ENCODE results near the gene CPPED1. TPM values are rescaled to one million over a fixed set of nuclear protein-coding genes. Genes with fewer than 3 reads are reported as not detected.
A peak's percentile ranks its signal among the peaks of the same experiment; 100 is the strongest.

Gene CPPED1, protein sequence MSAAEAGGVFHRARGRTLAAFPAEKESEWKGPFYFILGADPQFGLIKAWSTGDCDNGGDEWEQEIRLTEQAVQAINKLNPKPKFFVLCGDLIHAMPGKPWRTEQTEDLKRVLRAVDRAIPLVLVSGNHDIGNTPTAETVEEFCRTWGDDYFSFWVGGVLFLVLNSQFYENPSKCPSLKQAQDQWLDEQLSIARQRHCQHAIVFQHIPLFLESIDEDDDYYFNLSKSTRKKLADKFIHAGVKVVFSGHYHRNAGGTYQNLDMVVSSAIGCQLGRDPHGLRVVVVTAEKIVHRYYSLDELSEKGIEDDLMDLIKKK
- 5.6 and 7.4 TPM in 2 replicates for total RNA-seq
- 19.8 and 21.1 TPM in 2 replicates for polyA plus RNA-seq
- polyA plus RNA-seq (2012): 12.5 and 16.0 TPM in 2 replicates
- polyA minus RNA-seq (ENCODE audit: low replicate concordance): 3.3 and 9.1 TPM in 2 replicates

- DNase-seq (ENCODE audit: low read depth in 2 of 2): peak; percentile 92 to 93
- peaks cover 8% of the 10 kb centered on the region for H3K4me1 ChIP-seq (ENCODE audit: control insufficient read depth, extremely low read depth, insufficient read depth, low read length)
- no peaks in the 10 kb centered on the region for H3K27me3 ChIP-seq (ENCODE audit: control insufficient read depth, insufficient read depth, low read length)
- TF ChIP-seq, protein P1, sequence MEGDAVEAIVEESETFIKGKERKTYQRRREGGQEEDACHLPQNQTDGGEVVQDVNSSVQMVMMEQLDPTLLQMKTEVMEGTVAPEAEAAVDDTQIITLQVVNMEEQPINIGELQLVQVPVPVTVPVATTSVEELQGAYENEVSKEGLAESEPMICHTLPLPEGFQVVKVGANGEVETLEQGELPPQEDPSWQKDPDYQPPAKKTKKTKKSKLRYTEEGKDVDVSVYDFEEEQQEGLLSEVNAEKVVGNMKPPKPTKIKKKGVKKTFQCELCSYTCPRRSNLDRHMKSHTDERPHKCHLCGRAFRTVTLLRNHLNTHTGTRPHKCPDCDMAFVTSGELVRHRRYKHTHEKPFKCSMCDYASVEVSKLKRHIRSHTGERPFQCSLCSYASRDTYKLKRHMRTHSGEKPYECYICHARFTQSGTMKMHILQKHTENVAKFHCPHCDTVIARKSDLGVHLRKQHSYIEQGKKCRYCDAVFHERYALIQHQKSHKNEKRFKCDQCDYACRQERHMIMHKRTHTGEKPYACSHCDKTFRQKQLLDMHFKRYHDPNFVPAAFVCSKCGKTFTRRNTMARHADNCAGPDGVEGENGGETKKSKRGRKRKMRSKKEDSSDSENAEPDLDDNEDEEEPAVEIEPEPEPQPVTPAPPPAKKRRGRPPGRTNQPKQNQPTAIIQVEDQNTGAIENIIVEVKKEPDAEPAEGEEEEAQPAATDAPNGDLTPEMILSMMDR (conservative IDR thresholded peaks at IDR 0.05 in 1 of 2, IDR thresholded peaks at IDR 0.05 in 1 of 2; ENCODE audit: low read depth in 1 of 2, low read length in 2 of 2): no peak
- H4K20me1 ChIP-seq (ENCODE audit: control insufficient read depth, extremely low read depth, insufficient read depth, low read length): no peaks in the 10 kb centered on the region
- H3K9me3 ChIP-seq (ENCODE audit: control insufficient read depth, insufficient read depth, low read depth, low read length): no peaks in the 10 kb centered on the region
- H3K36me3 ChIP-seq (ENCODE audit: control insufficient read depth, insufficient read depth, low read length): no peaks in the 10 kb centered on the region
- peak within 1 kb of the TSS; percentile 59 for H3K27ac ChIP-seq (ENCODE audit: insufficient read depth, low read length)
- peak within 1 kb of the TSS; percentile 98 for H2AFZ ChIP-seq (ENCODE audit: low read length)
- H3K79me2 ChIP-seq (ENCODE audit: control insufficient read depth, insufficient read depth, low read length): peaks cover 6% of the 10 kb centered on the region
- peak within 1 kb of the TSS; percentile 71 for H3K9ac ChIP-seq (ENCODE audit: insufficient read depth, low read length)
- peak within 1 kb of the TSS; percentile 66 to 96 (median 85) for H3K4me3 ChIP-seq (replicated peaks in 1 of 4; ENCODE audit: control extremely low read depth in 1 of 4, insufficient read depth in 1 of 4, low read depth in 3 of 4, low read length in 4 of 4)
- H3K4me2 ChIP-seq (ENCODE audit: extremely low read depth, insufficient read depth, low read length): peak within 1 kb of the TSS; percentile 81
These were observed at the start of gene CPPED1 for GRCh38 chr16:12803203-12804093. TSS of gene CPPED1 (minus strand) at chr16:12803887. CDS start at chr16:12803776, 111 bp downstream.

DNA sequence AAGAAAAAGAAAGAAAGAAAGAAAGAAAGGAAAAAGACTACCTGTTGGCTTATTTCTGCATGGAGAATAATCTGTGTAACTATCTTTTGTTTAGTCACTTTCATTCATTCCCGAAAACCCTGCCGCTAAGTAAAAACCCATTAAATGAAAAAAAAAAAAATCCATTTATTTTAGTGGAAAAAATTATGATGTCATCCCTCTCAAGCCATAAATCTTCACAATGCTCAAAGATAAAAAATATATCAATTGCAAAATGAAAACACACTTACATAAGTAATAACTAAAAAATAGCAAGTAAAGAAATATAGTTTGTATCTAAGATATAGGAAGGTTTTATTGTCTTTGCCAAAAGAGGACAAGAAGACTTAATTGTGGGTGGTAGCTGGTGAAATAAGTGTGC lies 46.5 kb upstream of the CPPED1 start:
- Histone ChIP-seq H3K79me2 (ENCODE audit: control insufficient read depth, insufficient read depth, low read length) (no peaks in the 10 kb centered on the region), H4K20me1 (ENCODE audit: control insufficient read depth, extremely low read depth, insufficient read depth, low read length) (no peaks in the 10 kb centered on the region), H3K27ac (ENCODE audit: insufficient read depth, low read length) (no peak overlapping the region), H3K4me3 (replicated peaks in 1 of 4; ENCODE audit: control extremely low read depth in 1 of 4, insufficient read depth in 1 of 4, low read depth in 3 of 4, low read length in 4 of 4) (no peak overlapping the region), H2AFZ (ENCODE audit: low read length) (no peak overlapping the region), H3K9ac (ENCODE audit: insufficient read depth, low read length) (no peak overlapping the region), H3K36me3 (ENCODE audit: control insufficient read depth, insufficient read depth, low read length) (no peaks in the 10 kb centered on the region), H3K27me3 (ENCODE audit: control insufficient read depth, insufficient read depth, low read length) (no peaks in the 10 kb centered on the region), H3K9me3 (ENCODE audit: control insufficient read depth, insufficient read depth, low read depth, low read length) (no peaks in the 10 kb centered on the region), H3K4me2 (ENCODE audit: extremely low read depth, insufficient read depth, low read length) (no peak overlapping the region), H3K4me1 (ENCODE audit: control insufficient read depth, extremely low read depth, insufficient read depth, low read length) (no peaks in the 10 kb centered on the region)
- no peak for DNase-seq (ENCODE audit: low read depth in 2 of 2)
- TF ChIP-seq EZH2 (IDR thresholded peaks at IDR 0.05; ENCODE audit: low read length, missing control alignments): no peak
- TF ChIP-seq, protein P1 (conservative IDR thresholded peaks at IDR 0.05 in 1 of 2, IDR thresholded peaks at IDR 0.05 in 1 of 2; ENCODE audit: low read depth in 1 of 2, low read length in 2 of 2): no peak

- Histone ChIP-seq H2AFZ (ENCODE audit: low read length) (no peak overlapping the region), H3K27me3 (ENCODE audit: control insufficient read depth, insufficient read depth, low read length) (no peaks in the 10 kb centered on the region), H3K27ac (ENCODE audit: insufficient read depth, low read length) (no peak overlapping the region), H3K79me2 (ENCODE audit: control insufficient read depth, insufficient read depth, low read length) (no peaks in the 10 kb centered on the region), H3K9ac (ENCODE audit: insufficient read depth, low read length) (no peak overlapping the region), H3K4me1 (ENCODE audit: control insufficient read depth, extremely low read depth, insufficient read depth, low read length) (no peaks in the 10 kb centered on the region), H3K4me2 (ENCODE audit: extremely low read depth, insufficient read depth, low read length) (no peak overlapping the region), H3K9me3 (ENCODE audit: control insufficient read depth, insufficient read depth, low read depth, low read length) (no peaks in the 10 kb centered on the region), H4K20me1 (ENCODE audit: control insufficient read depth, extremely low read depth, insufficient read depth, low read length) (no peaks in the 10 kb centered on the region), H3K4me3 (replicated peaks in 1 of 4; ENCODE audit: control extremely low read depth in 1 of 4, insufficient read depth in 1 of 4, low read depth in 3 of 4, low read length in 4 of 4) (no peak overlapping the region), H3K36me3 (ENCODE audit: control insufficient read depth, insufficient read depth, low read length) (no peaks in the 10 kb centered on the region)
- TF ChIP-seq, protein P1 (conservative IDR thresholded peaks at IDR 0.05 in 1 of 2, IDR thresholded peaks at IDR 0.05 in 1 of 2; ENCODE audit: low read depth in 1 of 2, low read length in 2 of 2): no peak
- no peak for TF ChIP-seq EZH2 (IDR thresholded peaks at IDR 0.05; ENCODE audit: low read length, missing control alignments)
- no peak for DNase-seq (ENCODE audit: low read depth in 2 of 2)
These were observed 42.9 kb upstream of the CPPED1 start for GRCh38 chr16:12846592-12846991.

All from fibroblast of lung (primary cell).